GM13977 (cell line): Measurements from ENCODE around the gene ARF6.
"Not testable (repeated sequence)": the region's sequence is repeated elsewhere in the genome, so short reads cannot be mapped to it uniquely, and the experiment has no call there.

Experiments used
- DNase-seq: peaks from one replicate; pipeline ENCODE4 v3.0.0; 2012; ENCODE audit warnings: low spot score
- in situ Hi-C: fragments of 300-500 bp; cut with MboI; formaldehyde crosslinking; loops from one replicate; pipeline ENCODE4 v1.12.0; 2022; ENCODE audit warnings: low sequenced_read_pairs, low pct_unique_long_range_greater_than_20kb, mixed read lengths, inconsistent platforms; ENCODE audit not compliant: unreplicated experiment
- TF ChIP-seq, protein P1 (sequence below): IDR thresholded peaks from 2 replicates; pipeline ENCODE4 v1.5.1; 2012; ENCODE audit warnings: mild to moderate bottlenecking, control low read depth; ENCODE audit not compliant: insufficient read depth; ENCODE audit errors: extremely low read depth, missing control alignments

ARF6 gene

GRCh38 chr14:49935526-49935925 is 42.6 kb downstream of the ARF6 start:
- no peak for DNase-seq
- in situ Hi-C loops: no loop called here
- TF ChIP-seq, protein P1, sequence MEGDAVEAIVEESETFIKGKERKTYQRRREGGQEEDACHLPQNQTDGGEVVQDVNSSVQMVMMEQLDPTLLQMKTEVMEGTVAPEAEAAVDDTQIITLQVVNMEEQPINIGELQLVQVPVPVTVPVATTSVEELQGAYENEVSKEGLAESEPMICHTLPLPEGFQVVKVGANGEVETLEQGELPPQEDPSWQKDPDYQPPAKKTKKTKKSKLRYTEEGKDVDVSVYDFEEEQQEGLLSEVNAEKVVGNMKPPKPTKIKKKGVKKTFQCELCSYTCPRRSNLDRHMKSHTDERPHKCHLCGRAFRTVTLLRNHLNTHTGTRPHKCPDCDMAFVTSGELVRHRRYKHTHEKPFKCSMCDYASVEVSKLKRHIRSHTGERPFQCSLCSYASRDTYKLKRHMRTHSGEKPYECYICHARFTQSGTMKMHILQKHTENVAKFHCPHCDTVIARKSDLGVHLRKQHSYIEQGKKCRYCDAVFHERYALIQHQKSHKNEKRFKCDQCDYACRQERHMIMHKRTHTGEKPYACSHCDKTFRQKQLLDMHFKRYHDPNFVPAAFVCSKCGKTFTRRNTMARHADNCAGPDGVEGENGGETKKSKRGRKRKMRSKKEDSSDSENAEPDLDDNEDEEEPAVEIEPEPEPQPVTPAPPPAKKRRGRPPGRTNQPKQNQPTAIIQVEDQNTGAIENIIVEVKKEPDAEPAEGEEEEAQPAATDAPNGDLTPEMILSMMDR: no peak

GRCh38 chr14:49936246-49936645 is 43.4 kb downstream of the ARF6 start:
- DNase-seq, in situ Hi-C loops: not testable (repeated sequence)

- in situ Hi-C loops, DNase-seq: not testable (repeated sequence)
These were observed 44.0 kb downstream of the ARF6 start for GRCh38 chr14:49936882-49937281.

DNA sequence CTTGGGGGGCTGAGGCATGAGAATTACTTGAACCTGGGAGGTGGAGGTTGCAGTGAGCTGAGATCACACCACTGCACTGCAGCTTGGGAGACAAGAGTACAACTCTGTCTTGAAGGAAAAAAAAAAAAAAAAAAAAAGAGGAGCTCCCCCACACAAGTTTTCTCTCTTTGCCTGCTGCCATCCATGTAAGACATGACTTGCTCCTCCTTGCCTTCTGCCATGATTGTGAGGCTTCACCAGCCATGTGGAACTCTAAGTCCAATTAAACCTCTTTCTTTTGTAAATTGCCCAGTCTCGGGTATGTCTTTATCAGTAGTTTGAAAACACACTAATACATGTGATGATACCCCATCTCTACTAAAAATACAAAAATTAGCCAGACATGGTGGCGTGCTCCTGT is 46.3 kb downstream of the ARF6 start:
- DNase-seq, in situ Hi-C loops: not testable (repeated sequence)

DNA sequence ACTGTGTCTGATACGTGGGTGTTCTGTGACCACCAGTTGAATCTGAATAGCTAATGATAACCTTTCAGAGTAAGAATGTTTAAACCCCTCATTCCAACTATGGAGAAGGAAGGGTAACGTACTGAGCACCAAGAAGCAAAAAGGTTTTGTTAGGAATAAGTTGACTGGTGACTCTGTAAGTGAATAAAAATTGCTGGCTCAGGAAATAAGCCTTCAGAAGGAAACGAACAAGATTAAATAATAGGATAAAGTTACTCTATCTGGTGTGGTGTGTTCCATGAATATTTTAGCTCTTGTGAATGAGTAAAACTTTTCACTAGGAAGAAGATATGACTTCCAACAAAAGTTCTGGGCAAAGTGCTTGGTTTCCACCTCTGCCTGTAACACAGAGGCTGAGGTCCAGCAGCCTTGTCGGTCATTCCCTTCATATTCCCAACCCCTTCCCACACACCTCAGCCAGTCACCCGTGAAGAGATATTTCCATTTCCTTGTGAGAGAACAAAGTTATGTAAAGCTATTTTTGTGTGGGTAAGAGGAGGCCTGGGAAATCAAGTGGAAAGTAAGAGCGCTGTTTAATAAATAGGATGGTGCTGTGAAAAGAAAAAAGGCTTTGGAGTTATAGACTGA is 47.1 kb downstream of the ARF6 start:
- TF ChIP-seq, protein P1: no peak
- in situ Hi-C loops: no loop called here
- DNase-seq: no peak

DNA sequence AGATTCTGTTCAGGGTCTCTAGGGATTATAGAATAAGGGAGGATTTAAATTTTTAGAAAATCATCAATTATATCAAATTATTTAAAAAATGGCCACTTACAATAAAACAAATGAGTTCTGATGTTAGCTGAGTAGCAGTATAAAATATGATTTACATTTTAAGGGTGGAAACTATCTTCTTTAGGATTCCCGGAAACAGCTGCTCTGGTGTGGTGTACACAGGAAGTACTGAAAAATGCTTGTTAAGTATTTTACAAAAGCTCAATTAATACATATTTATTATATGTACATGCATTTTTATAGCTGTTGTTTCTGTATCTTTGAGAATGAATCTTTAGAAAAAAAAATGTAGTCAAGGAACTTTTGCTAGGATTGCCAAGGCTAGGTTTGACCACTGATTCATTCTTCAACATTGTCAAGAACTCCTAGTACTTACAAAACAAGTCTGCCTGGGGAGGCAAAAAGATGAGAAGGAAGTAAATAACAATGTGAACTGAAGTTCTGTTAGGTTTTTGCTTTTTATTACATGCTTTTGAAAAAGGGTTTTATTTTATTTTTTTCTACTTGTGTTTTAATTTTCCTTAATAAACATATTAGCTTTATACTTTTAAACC is 48.0 kb downstream of the ARF6 start:
- in situ Hi-C loops: no loop called here
- no peak for DNase-seq

DNA sequence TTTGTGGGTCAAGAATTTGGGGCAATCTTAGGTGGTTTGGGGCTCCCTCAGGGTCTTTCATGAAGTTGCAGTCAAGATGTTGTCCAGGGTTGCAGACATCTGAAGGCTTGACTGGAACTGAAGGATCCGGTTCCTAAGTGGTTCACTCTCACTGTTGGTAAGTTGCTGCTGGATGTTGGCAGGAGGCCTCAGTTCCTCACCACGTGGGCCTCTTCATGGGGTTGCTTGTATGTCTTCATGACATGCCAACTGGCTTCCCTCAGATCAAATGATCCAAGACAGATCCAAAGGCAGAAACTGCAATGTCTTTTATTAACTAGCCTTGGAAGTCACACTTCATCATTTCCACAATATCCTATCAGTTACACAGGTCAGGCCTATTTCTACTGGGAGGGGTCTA is 49.2 kb downstream of the ARF6 start:
- TF ChIP-seq, protein P1: no peak
- in situ Hi-C loops: no loop called here
- DNase-seq: no peak

More for the DNA sequence above, 48.0 kb downstream of the ARF6 start:
- TF ChIP-seq, protein P1: no peak

DNA sequence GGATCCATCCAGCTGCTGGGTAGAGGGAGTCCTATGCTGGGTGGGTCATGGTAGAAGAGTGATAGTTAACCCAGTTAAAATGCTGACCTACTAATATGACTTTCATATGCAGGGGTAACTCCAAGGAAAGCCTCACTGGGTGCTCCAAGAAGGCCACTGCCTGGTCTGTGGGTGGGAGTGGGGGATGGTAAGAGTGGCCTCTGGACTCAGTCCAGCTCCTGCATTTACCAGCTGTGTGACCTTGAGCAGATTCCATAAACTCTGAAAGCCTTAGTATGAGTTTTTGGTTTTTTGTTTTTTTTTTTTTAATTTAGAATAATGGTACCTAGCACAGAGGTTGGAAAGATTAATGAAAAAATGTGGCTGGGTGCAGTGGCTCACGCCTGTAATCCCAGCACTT is 51.6 kb downstream of the ARF6 start:
- in situ Hi-C loops: no loop called here
- DNase-seq: no peak
- TF ChIP-seq, protein P1: no peak
